MV-4-11 (cell line): Measurements from ENCODE around the gene TCIRG1.
"Not testable (repeated sequence)": the region's sequence is repeated elsewhere in the genome, so short reads cannot be mapped to it uniquely, and the experiment has no call there.

Source experiments
- DNase-seq: peaks from one replicate; lab custom pipeline; 2025; lab: John Stamatoyannopoulos, UW

TCIRG1 gene

DNA sequence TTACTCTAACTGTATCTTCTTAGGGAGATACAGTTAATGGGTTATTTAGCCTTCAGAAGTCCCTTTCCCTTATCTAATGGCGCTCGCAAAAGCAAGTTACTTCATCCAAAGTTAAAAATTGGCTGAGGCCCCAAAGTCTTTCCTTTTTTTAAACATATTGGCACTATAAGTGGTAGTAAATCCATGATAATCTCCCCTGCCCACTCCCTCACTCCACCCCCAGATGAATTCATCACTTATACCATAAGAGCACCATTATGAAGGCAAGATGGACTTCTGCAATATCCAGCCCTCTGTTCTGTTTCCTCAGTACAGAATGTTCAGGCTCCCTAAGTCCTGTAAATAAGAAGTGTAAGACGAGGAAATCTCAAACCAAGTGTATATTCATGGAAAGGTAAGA is 44.7 kb downstream of the TCIRG1 start:
- no peak for DNase-seq

DNA sequence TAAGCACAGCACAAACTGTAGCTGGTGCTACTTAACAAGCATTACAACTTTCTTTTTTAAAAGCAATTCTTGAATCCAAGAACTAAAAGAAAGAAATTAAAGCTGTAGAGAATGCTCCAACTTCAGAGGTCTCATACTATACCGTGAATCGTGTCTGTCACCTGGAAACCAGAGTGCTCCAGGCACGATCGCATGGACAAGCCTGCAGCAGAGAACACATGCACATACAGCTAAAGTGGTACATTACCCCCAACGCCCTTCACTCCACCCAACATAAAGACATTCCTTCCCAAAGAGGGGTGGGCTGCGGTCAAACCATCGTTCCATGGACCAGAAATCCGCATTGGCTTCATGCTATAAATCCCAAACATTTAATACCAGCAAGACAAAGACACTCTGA is 50.9 kb downstream of the TCIRG1 start:
- no peak for DNase-seq

DNA sequence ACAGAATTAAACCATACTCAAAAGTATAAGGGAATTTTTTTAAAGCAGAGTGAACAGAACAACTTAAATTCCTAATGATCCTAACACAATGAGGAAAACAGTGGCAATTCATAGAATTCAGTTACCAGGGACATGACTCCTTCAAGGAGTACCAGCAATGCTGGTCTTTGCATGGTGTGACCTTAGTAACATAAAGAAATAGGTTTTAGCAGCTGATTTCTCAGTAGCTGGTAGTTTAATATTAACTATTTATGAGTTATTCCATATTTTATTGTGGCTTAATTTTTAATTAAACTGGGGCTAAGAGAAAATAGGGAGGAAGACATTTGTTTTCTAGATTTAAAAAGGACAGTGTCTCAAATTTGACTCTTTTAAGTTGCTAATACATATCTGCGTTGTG is 51.5 kb downstream of the TCIRG1 start:
- no peak for DNase-seq

DNA sequence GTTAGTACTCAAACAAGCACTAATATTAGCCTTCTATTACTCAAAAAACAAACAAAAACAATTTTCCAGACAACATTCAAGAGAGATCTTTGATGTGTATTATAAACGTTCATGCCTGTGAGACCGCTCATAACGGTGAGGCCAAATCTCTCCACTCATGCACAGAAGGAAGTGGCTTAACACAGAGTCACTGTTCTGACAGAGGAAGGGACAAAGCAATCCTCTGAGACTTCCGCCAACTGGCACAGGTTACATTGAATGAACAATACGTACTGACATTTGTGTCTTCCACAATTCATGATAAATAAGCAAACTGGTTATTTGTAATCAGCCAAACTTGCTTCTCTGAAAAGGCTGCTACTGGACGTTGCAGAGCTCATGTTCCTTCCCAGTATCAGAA is 51.9 kb downstream of the TCIRG1 start:
- peak; percentile 62 for DNase-seq

DNA sequence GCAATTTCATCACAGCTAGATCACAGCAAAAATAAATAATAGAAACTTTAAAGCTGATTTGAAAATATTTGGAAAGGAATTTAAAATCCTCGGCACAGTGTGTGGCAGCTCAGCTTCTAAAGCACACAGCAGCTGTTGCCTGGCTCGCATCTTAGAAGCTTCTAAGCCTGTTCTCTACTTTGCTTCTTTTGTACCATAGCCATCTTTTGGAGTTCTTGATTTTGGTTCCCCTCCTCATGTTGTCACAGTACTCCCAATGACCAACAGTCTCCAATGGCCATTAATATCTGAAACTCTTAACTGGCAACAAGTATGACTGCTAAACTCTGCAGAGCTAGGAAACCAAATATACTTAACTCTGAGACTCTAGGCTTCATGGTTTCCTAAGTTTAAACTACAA is 53.6 kb downstream of the TCIRG1 start:
- DNase-seq = no peak

DNA sequence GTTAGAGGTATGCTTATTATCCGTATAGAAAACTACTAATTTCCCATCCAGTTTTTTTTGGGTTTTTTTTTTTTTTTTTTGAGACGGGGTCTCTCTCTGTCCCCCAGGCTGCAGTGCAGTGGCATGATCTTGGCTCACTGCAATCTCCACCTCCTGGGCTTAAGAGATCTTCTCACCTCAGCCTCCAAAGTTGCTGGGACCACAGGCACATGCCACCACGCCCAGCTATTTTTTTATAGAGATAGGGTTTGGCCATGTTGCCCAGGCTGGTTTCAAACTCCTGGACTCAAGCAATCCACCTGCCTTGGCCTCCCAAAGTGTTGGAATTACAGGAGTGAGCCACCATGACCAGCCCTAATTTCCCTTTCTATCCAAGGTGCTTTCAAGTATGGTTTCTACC is 54.1 kb downstream of the TCIRG1 start:
- not testable (repeated sequence) for DNase-seq

DNA sequence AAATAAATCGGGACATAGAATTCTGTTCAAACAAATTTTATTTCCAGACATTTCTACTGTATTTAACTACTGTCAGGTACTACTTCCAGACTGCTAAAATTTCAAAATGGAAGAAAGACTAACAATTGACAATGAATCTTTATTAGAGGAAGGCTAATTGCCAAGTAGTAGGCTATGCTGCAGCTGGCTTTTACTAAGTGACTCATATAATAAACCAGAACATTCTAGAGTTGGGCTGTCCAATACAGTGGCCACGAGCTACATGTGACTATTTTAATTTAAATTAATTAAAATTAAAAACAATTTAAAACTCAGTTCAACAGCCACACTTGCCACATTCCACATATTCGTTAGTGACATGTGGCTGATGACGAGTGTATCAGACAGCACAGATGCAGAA is 54.7 kb downstream of the TCIRG1 start:
- no peak for DNase-seq

DNA sequence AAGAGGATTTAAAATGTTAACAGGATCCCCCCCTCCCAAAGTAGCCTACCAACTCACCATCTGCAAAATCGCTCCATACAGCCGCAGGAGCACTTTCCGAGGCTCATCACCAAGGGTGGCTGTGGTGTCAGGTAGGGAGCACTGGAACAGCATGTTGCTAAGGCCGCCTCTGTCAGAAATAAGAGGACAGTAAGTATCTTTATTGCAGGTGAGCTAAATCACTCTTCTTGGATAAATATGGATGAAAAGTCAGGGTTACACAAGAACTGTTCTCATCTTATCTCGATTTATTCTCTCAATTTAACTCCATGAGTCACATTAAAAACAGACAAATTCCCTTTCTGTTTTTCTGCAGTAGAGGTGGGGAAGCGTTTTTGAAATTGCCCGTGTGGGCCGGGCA is 58.1 kb downstream of the TCIRG1 start:
- no peak for DNase-seq

DNA sequence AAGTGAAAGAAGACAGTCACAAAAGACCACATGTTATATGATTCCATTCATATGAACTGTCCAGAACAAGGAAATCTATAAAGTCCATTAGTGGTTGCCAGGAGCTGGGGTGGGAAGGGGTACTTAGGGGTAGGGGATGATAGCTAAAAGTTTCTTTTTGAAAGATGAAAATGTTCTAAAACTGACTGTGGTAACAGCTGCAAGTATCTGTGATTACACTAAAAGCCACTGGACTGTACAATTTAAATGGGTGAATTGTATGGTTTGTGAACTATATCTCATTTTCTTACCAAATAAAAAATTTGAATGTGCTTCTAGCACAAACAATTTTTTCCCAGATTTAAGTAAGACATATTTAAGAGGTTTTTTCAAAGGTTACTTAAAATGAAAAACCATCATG is 60.2 kb downstream of the TCIRG1 start:
- DNase-seq = no peak

DNA sequence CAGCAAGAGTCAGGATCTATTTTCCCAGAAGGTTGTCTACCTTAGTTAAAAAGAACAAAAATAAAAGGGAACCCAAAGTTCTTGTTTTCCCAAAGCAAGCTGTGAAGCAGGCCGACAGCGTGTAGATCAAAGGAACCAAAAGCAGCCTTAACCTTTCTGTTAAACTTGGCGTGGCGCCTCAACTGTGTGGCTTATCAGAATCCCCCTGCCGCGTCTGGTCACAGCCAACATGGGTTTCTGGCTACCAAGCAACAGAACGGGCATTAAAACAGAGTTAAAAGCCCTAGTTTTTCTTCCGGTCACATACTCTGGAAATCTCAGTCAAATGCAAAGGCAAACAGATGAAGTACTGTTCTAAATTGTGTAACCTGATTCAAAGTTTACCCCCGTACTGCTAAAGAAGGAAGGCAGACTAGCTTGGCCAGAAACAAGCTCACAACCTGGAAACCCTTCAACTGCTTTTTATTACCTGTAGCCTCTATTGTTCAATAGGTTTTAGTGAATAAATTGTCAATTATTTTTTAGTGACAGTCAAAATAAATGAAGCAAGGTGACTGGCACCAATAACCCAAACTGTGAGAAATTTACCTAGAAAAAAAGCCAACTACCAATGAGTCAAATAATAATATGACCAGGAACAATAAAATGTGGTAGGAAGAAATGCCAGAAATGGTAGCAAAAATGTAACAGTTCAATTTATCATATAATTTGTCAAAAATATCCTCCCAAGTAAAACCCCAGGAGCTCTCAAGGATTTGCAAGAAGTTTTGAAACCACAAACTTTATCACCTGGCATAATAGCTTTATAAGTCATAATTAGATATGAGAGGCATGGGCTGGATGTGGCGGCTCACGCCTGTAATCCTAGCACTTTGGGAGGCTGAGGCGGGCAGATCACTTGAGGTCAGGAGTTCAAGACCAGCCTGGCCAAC is 60.9 kb downstream of the TCIRG1 start:
- DNase-seq = no peak
